ENCODE measurements around the gene RAB8A. TPM values are rescaled to one million over a fixed set of nuclear protein-coding genes. Genes with fewer than 3 reads are reported as not detected.

The RAB8A gene
- total RNA-seq, 4 donors from 2014 or later: 8.3 to 12.1 (median 9.2) TPM

DNA sequence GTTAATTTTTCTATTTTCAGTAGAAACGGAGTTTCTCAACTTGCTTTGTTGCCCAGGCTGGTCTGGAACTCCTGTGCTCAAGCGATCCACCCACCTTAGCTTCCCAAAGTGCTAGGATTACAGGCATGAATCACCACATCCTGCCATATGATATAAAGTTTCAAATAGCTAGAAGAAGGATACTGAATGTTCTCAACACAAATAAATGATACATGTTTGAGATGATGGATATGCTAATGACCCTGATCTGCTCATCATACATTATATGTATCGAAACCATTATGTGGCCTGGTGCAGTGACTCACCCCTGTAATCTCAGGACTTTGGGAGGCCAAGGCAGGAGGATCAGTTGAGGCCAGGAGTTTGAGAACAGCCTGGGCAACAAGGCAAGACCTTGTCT, 50.2 kb downstream of the RAB8A start:
- Histone ChIP-seq H3K4me3 (no peak overlapping the region), H3K36me3 (no peaks in the 10 kb centered on the region), H3K27me3 (no peaks in the 10 kb centered on the region), H3K9me3 (no peaks in the 10 kb centered on the region), H3K4me1 (no peaks in the 10 kb centered on the region), H3K27ac (no peak overlapping the region)
- intact Hi-C loops (cut with DNase I; ENCODE audit: low total_unique reads): no loop called here
- no peak for DNase-seq
- in situ Hi-C loops (cut with MboI; ENCODE audit: low sequenced_read_pairs in 4 of 4): loop anchor here in 2 of 4 donors (25.0 kb wide), 2 partner anchors 550 to 575 kb away; partner anchors contain the start of gene CYP4F8 (in 1 of the 2)
- no peak for TF ChIP-seq POLR2A (IDR thresholded peaks at IDR 0.05)
- TF ChIP-seq, protein P1, sequence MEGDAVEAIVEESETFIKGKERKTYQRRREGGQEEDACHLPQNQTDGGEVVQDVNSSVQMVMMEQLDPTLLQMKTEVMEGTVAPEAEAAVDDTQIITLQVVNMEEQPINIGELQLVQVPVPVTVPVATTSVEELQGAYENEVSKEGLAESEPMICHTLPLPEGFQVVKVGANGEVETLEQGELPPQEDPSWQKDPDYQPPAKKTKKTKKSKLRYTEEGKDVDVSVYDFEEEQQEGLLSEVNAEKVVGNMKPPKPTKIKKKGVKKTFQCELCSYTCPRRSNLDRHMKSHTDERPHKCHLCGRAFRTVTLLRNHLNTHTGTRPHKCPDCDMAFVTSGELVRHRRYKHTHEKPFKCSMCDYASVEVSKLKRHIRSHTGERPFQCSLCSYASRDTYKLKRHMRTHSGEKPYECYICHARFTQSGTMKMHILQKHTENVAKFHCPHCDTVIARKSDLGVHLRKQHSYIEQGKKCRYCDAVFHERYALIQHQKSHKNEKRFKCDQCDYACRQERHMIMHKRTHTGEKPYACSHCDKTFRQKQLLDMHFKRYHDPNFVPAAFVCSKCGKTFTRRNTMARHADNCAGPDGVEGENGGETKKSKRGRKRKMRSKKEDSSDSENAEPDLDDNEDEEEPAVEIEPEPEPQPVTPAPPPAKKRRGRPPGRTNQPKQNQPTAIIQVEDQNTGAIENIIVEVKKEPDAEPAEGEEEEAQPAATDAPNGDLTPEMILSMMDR (IDR thresholded peaks at IDR 0.05 in 4 of 5, conservative IDR thresholded peaks at IDR 0.05 in 1 of 5): no peak
- ATAC-seq: no peak

DNA sequence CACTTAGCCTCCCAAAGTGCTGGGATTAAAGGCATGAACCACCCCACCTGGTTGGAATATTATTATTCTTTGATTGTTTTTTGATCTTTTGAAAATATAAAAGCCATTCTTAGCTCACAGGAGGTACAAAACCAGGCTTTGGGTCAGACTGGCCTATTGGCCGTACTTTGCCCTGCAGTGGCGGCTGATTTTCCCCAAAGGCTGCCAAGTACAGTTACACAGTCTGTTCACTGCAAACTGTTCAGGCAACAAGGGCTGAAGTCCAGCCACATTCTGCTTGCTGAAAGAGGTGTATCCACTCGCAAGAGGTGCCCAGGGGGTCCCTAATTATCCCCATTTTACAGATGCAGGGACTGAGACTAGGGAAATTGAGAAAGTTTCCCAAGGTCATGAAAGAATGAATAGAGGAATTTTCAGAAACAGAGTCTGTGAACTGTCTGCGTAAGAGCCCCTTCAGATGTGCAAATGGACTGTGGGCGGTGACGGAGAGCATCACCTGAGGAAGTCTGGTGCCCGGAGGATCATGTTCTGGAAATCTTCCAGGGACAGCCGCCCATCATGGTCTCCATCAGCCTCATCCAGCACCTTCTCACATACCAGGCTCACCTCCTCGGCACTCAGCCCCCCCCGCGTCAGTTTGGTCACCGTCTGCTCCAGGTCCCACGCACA, 52.7 kb downstream of the RAB8A start:
- ATAC-seq (no peak), DNase-seq (no peak)
- no peaks in the 10 kb centered on the region for H3K4me1 ChIP-seq
- in situ Hi-C loops (cut with MboI; ENCODE audit: low sequenced_read_pairs in 4 of 4) (loop anchor here in 2 of 4 donors (25.0 kb wide), 2 partner anchors 552 to 577 kb away; partner anchors contain the start of gene CYP4F8 (in 1 of the 2)), intact Hi-C loops (cut with DNase I; ENCODE audit: low total_unique reads) (no loop called here)
- no peak overlapping the region for H3K4me3 ChIP-seq
- no peaks in the 10 kb centered on the region for H3K36me3 ChIP-seq
- no peaks in the 10 kb centered on the region for H3K27me3 ChIP-seq
- H3K9me3 ChIP-seq: no peaks in the 10 kb centered on the region
- no peak overlapping the region for H3K27ac ChIP-seq
- TF ChIP-seq, protein P1 (IDR thresholded peaks at IDR 0.05 in 4 of 5, conservative IDR thresholded peaks at IDR 0.05 in 1 of 5): no peak
- no peak for TF ChIP-seq POLR2A (IDR thresholded peaks at IDR 0.05)

DNA sequence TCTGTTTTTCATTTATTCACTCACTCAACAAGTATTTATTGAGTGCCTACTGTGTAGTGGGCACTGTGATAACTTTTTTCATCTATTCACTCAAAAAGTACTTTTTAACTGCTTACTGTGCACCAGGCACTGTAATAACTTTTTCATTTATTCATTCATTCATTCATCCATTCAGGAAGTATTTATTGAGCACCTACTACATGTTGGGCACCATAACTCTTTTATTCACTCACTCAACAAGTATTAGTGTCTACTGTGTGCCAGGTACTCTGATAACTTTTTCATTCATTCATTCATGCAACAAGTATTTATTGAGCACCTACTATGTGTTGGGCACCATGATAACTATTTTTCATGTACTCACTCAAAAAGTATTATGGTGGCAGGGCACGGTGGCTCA, 54.7 kb downstream of the RAB8A start:
- no peaks in the 10 kb centered on the region for H3K4me1 ChIP-seq
- H3K27me3 ChIP-seq: no peaks in the 10 kb centered on the region
- H3K9me3 ChIP-seq: no peaks in the 10 kb centered on the region
- TF ChIP-seq, protein P1 (IDR thresholded peaks at IDR 0.05 in 4 of 5, conservative IDR thresholded peaks at IDR 0.05 in 1 of 5): no peak
- no peak for TF ChIP-seq POLR2A (IDR thresholded peaks at IDR 0.05)
- no peak for DNase-seq
- no peak for ATAC-seq
- no peak overlapping the region for H3K27ac ChIP-seq
- in situ Hi-C loops (cut with MboI; ENCODE audit: low sequenced_read_pairs in 4 of 4): loop anchor here in 2 of 4 donors (25.0 kb wide), 2 partner anchors 554 to 579 kb away; partner anchors contain the start of gene CYP4F8 (in 1 of the 2)
- intact Hi-C loops (cut with DNase I; ENCODE audit: low total_unique reads): no loop called here
- H3K4me3 ChIP-seq: no peak overlapping the region
- H3K36me3 ChIP-seq: no peaks in the 10 kb centered on the region

DNA sequence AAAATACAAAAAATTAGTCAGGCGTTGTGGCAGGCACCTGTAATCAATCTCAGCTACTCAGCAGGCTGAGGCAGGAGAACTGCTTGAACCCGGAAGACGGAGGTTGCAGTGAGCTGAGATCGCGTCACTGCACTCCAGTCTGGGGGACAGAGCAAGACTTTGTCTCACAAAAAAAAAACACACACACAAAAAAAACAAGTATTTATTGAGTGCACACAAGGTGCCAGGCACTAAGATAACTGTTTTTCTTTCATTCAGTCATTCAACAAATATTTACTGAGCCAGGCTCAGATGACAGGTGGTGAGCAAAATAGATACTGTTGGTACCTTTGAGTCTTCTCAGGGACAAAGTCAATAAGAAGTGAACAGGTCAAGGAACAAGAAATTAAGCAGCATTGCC, 55.4 kb downstream of the RAB8A start:
- intact Hi-C loops (cut with DNase I; ENCODE audit: low total_unique reads) (no loop called here), in situ Hi-C loops (cut with MboI; ENCODE audit: low sequenced_read_pairs in 4 of 4) (loop anchor here in 2 of 4 donors (25.0 kb wide), 2 partner anchors 555 to 580 kb away; partner anchors contain the start of gene CYP4F8 (in 1 of the 2))
- H3K4me3 ChIP-seq: no peak overlapping the region
- no peaks in the 10 kb centered on the region for H3K4me1 ChIP-seq
- ATAC-seq: no peak
- H3K9me3 ChIP-seq: no peaks in the 10 kb centered on the region
- no peak for TF ChIP-seq POLR2A (IDR thresholded peaks at IDR 0.05)
- TF ChIP-seq, protein P1 (IDR thresholded peaks at IDR 0.05 in 4 of 5, conservative IDR thresholded peaks at IDR 0.05 in 1 of 5): no peak
- H3K36me3 ChIP-seq: no peaks in the 10 kb centered on the region
- H3K27ac ChIP-seq: no peak overlapping the region
- DNase-seq: no peak
- no peaks in the 10 kb centered on the region for H3K27me3 ChIP-seq
